G401 (cell line): ENCODE results near the gene TRPV6. TPM values are rescaled to one million over a fixed set of nuclear protein-coding genes. Genes with fewer than 3 reads are reported as not detected.

ENCODE experiments used
- DNase-seq: peaks from one replicate; pipeline ENCODE4 v3.0.0-alpha.2; 2015; ENCODE audit warnings: low spot score
- in situ Hi-C: cut with HindIII; loops from 2 replicates; pipeline ENCODE4 v1.10.0; 2016; ENCODE audit warnings: low sequenced_read_pairs, mixed read lengths
- total RNA-seq: library from RNA; depleted of rRNA; stranded (reverse); fragments of >200 nt; shearing (Covaris generic); gene quantifications from 2 replicates; pipeline ENCODE4 v1.2.3, GENCODE V29; 2014; rRNA removed

The TRPV6 gene
- total RNA-seq, 1 experiment from 2014 or later = not detected

GRCh38 chr7:142833174-142834048 lies 52.1 kb downstream of the TRPV6 start:
- in situ Hi-C loops = no loop called here
- no peak for DNase-seq

GRCh38 chr7:142832417-142832816 lies 53.1 kb downstream of the TRPV6 start:
- in situ Hi-C loops = no loop called here
- DNase-seq = no peak

DNA sequence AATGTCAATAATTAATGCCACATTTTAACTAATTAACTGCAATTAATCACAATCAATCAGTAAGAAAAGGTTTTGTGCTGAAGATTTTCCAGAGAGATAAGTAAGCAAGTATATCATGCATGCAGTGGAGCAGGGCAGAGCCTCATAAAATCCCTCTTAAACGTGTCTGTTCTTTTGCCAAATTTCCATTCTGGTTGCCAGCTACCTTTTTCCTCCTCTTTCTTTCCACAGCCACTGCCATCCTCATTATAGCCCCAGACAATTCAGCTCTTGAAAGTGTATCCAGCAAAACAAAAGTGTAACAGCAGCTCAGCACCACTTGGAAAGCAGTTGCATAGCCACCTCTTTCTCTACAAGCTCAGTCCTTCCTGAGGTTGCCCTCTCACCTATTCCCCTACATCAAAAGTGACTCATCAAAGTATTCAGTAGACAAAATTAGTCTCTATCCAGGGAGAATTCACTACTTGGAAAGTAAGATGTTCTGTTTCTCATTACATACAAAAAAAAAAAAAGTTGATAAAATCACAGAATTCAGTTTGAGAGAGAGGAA lies 57.5 kb downstream of the TRPV6 start:
- no peak for DNase-seq

DNA sequence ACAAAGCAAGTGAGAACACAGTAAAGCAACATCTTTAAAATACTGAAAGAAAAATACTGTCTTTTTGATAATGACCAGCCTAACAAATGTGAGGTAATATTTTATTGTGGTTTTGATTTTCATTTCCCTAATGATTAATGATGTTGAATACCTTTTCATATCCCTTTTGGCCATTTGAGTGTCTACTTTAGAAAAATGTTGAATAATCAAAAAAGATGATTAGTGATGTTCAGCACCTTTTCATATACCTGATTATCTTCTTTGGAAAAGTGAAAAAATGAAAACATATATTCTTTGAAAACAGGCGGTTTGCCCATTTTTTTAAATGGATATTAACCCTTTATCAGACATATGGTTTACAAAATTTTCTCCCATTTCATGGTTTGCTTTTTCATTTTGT lies 62.8 kb downstream of the TRPV6 start:
- in situ Hi-C loops = no loop called here
- DNase-seq = no peak

More for the DNA sequence above, 57.5 kb downstream of the TRPV6 start:
- in situ Hi-C loops = no loop called here

Other genes starting within 250 kb of the TRPV6 start
- gene PRSS1, start 136.3 kb downstream of the TRPV6 start, total RNA-seq = not detected in 2 replicates
- not detected in 2 replicates for gene PRSS2, start 114.8 kb downstream of the TRPV6 start, total RNA-seq
- gene EPHB6, start 30.7 kb downstream of the TRPV6 start, total RNA-seq = not detected in 2 replicates
- gene TRPV5, start 48.0 kb upstream of the TRPV6 start, total RNA-seq = not detected in 2 replicates
- not detected in 2 replicates for gene LLCFC1, start 53.7 kb upstream of the TRPV6 start, total RNA-seq
- gene KEL, start 76.6 kb upstream of the TRPV6 start, total RNA-seq = not detected in 2 replicates
- gene OR9A2, start 141.4 kb upstream of the TRPV6 start, total RNA-seq = not detected in 2 replicates
- gene OR6V1, start 166.6 kb upstream of the TRPV6 start, total RNA-seq = not detected in 2 replicates
- not detected in 2 replicates for gene PIP, start 246.3 kb upstream of the TRPV6 start, total RNA-seq